ENCODE data around the gene C3orf20. TPM values are rescaled to one million over a fixed set of nuclear protein-coding genes. Genes with fewer than 3 reads are reported as not detected.

C3orf20 gene
- total RNA-seq, 1 experiment from 2014 or later: not detected

- Histone ChIP-seq H3K4me3 (ENCODE audit: low read depth in 2 of 2, low read length in 2 of 2) (no peak overlapping the region), H3K27me3 (ENCODE audit: control insufficient read depth, insufficient read depth, low read length) (no peaks in the 10 kb centered on the region), H3K4me1 (ENCODE audit: control insufficient read depth, insufficient read depth, low read length) (no peaks in the 10 kb centered on the region), H3K27ac (ENCODE audit: low read length) (no peak overlapping the region), H3K9me3 (ENCODE audit: control insufficient read depth, insufficient read depth, low read depth, low read length) (no peaks in the 10 kb centered on the region), H3K36me3 (ENCODE audit: control insufficient read depth, insufficient read depth, low read length) (no peaks in the 10 kb centered on the region)
- DNase-seq (ENCODE audit: low read depth, low spot score): no peak
- TF ChIP-seq CTCF (IDR thresholded peaks at IDR 0.05) (no peak), POLR2AphosphoS5 (IDR thresholded peaks at IDR 0.05; ENCODE audit: low read depth, low read length) (no peak), TCF7L2 (IDR thresholded peaks at IDR 0.05; ENCODE audit: low read depth, low read length) (no peak), REST (IDR thresholded peaks at IDR 0.05; ENCODE audit: insufficient read depth in 1 of 2, low read depth in 2 of 2, low read length in 1 of 2) (no peak), SIN3A (IDR thresholded peaks at IDR 0.05; ENCODE audit: borderline replicate concordance, insufficient read depth, low read depth, low read length) (no peak)
- in situ Hi-C loops (cut with HindIII; ENCODE audit: low pct_unique_long_range_greater_than_20kb, low sequenced_read_pairs): no loop called here
- intact Hi-C loops (cut with micrococcal nuclease; ENCODE audit: unreplicated experiment): no loop called here
- ATAC-seq: no peak
- ChIA-PET POLR2A (no interaction called here), CTCF (no interaction called here)
- no TSS peak for BruUV-seq (replicated peaks)
Measured at GRCh38 chr3:14725013-14725412, 50.1 kb downstream of the C3orf20 start.

GRCh38 chr3:14725564-14726440 lies 50.9 kb downstream of the C3orf20 start:
- no peaks in the 10 kb centered on the region for H3K4me1 ChIP-seq (ENCODE audit: control insufficient read depth, insufficient read depth, low read length)
- intact Hi-C loops (cut with micrococcal nuclease; ENCODE audit: unreplicated experiment) (no loop called here), in situ Hi-C loops (cut with HindIII; ENCODE audit: low pct_unique_long_range_greater_than_20kb, low sequenced_read_pairs) (no loop called here)
- TF ChIP-seq CTCF (IDR thresholded peaks at IDR 0.05) (no peak), REST (IDR thresholded peaks at IDR 0.05; ENCODE audit: insufficient read depth in 1 of 2, low read depth in 2 of 2, low read length in 1 of 2) (no peak), POLR2AphosphoS5 (IDR thresholded peaks at IDR 0.05; ENCODE audit: low read depth, low read length) (no peak), TCF7L2 (IDR thresholded peaks at IDR 0.05; ENCODE audit: low read depth, low read length) (no peak)
- H3K27me3 ChIP-seq (ENCODE audit: control insufficient read depth, insufficient read depth, low read length): no peaks in the 10 kb centered on the region
- no peak overlapping the region for H3K27ac ChIP-seq (ENCODE audit: low read length)
- no peak overlapping the region for H3K4me3 ChIP-seq (ENCODE audit: low read depth in 2 of 2, low read length in 2 of 2)
- ATAC-seq: no peak
- H3K9me3 ChIP-seq (ENCODE audit: control insufficient read depth, insufficient read depth, low read depth, low read length): no peaks in the 10 kb centered on the region
- no peaks in the 10 kb centered on the region for H3K36me3 ChIP-seq (ENCODE audit: control insufficient read depth, insufficient read depth, low read length)
- BruUV-seq (replicated peaks): no TSS peak
- POLR2A ChIA-PET: no interaction called here
- no peak for DNase-seq (ENCODE audit: low read depth, low spot score)
- CTCF ChIA-PET: no interaction called here
